ENCODE data around the gene GATC.
"Not testable (repeated sequence)": the region's sequence is repeated elsewhere in the genome, so short reads cannot be mapped to it uniquely, and the experiment has no call there.

GATC gene

GRCh38 chr12:120480211-120480610 lies 34.0 kb downstream of the GATC start:
- no peak for DNase-seq (ENCODE audit: low spot score)
- H3K4me3 ChIP-seq, result no peak overlapping the region
- no peak overlapping the region for H3K27ac ChIP-seq
- TF ChIP-seq CTCF (IDR thresholded peaks at IDR 0.05), result no peak

GRCh38 chr12:120481022-120481767 lies 35.0 kb downstream of the GATC start:
- TF ChIP-seq CTCF (IDR thresholded peaks at IDR 0.05), result no peak
- Histone ChIP-seq H3K27ac (no peak overlapping the region), H3K4me3 (no peak overlapping the region)
- DNase-seq (ENCODE audit: low spot score), result no peak

DNA sequence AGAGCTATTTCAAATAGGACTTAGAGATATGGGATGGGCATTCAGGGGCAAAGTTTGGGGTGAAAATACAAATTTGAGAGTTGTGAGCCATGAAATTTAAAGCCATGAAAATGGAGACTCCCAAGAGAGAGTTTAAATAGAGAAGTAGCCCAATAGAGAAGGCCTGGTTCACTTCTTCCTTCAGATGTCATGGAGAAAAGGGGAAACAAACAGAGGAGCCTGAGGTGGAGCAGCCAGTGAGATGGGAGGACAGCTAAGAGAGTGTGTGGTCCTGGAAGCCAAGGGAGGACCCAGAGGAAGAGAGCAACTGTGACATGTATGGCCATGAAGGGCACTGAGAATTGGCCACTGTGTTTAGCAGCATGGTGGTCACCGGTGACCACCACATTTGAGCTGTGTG lies 37.4 kb downstream of the GATC start:
- H3K27ac ChIP-seq, result no peak overlapping the region
- no peak overlapping the region for H3K4me3 ChIP-seq
- DNase-seq (ENCODE audit: low spot score), result no peak
- TF ChIP-seq CTCF (IDR thresholded peaks at IDR 0.05), result no peak

- no peak for TF ChIP-seq CTCF (IDR thresholded peaks at IDR 0.05)
- H3K27ac ChIP-seq, result no peak overlapping the region
- H3K4me3 ChIP-seq, result no peak overlapping the region
- no peak for DNase-seq (ENCODE audit: low spot score)
These were observed 40.0 kb downstream of the GATC start for GRCh38 chr12:120485961-120486881.

DNA sequence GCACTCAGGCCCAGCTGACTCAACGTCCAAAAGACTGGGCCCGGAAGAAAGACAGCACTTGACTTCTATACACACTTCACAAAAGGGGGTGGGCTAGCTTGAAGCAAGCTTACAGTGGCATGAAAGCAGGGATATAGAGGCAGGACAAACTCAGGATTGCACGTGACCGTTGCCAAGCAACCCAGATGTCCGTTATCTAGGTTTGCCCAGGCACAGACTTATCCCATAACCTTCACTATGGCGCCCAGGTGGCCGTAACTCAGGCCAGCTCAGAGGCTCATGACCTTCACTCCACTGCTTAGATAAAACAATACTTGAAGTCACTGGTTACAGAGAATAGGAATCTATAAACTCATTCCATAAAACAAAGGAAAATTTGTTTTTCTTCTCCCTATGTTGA lies 41.3 kb downstream of the GATC start:
- DNase-seq (ENCODE audit: low spot score); H3K27ac ChIP-seq; H3K4me3 ChIP-seq: not testable (repeated sequence)

- DNase-seq (ENCODE audit: low spot score), result no peak
- H3K27ac ChIP-seq, result no peak overlapping the region
- TF ChIP-seq CTCF (IDR thresholded peaks at IDR 0.05), result no peak
- no peak overlapping the region for H3K4me3 ChIP-seq
These were observed 41.9 kb downstream of the GATC start for GRCh38 chr12:120488057-120488640.

DNA sequence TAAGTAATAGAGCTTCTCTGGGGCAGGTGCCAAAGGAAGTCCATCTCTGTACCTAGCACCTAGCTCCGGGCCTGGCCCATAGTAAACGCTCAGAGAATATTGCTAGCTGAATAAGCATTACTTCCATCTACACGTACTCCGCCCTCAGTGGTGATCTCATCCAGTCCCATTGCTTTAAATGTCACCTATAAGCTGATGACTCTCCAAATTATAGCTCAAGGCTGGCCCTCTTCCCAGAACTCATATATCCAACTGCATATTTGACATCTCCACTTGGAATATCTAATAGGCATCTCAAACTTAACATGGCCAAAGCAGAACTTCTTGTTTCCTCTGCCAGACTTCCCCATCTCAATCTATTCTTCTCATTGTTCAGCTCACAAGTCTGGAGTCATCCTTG lies 42.8 kb downstream of the GATC start:
- no peak for DNase-seq (ENCODE audit: low spot score)
- no peak overlapping the region for H3K4me3 ChIP-seq
- TF ChIP-seq CTCF (IDR thresholded peaks at IDR 0.05), result no peak
- H3K27ac ChIP-seq, result no peak overlapping the region

All from coronary artery (tissue), 2 donors.